ENCODE measurements around the gene PSRC1.

DNA sequence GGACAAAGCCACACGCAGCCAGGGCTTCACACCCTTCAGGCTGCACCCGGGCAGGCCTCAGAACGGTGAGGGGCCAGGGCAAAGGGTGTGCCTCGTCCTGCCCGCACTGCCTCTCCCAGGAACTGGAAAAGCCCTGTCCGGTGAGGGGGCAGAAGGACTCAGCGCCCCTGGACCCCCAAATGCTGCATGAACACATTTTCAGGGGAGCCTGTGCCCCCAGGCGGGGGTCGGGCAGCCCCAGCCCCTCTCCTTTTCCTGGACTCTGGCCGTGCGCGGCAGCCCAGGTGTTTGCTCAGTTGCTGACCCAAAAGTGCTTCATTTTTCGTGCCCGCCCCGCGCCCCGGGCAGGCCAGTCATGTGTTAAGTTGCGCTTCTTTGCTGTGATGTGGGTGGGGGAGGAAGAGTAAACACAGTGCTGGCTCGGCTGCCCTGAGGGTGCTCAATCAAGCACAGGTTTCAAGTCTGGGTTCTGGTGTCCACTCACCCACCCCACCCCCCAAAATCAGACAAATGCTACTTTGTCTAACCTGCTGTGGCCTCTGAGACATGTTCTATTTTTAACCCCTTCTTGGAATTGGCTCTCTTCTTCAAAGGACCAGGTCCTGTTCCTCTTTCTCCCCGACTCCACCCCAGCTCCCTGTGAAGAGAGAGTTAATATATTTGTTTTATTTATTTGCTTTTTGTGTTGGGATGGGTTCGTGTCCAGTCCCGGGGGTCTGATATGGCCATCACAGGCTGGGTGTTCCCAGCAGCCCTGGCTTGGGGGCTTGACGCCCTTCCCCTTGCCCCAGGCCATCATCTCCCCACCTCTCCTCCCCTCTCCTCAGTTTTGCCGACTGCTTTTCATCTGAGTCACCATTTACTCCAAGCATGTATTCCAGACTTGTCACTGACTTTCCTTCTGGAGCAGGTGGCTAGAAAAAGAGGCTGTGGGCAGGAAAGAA is 8.1 kb downstream of the PSRC1 start:
- TF ChIP-seq POLR2AphosphoS5 (IDR thresholded peaks at IDR 0.05; ENCODE audit: low read depth) (0 out of 2 replicates have a peak, but pooled peaks have one; percentile 23), EZH2 (IDR thresholded peaks at IDR 0.05; ENCODE audit: low read depth, unreplicated experiment) (no peak)

All from GM23338 (cell line).